ENCODE data around the gene C6orf15.
"Not testable (repeated sequence)": the region's sequence is repeated elsewhere in the genome, so short reads cannot be mapped to it uniquely, and the experiment has no call there.

The C6orf15 gene

GRCh38 chr6:31098449-31098938 is 13.9 kb downstream of the C6orf15 start:
- no peak for DNase-seq

GRCh38 chr6:31096656-31097055 is 15.7 kb downstream of the C6orf15 start:
- no peak for DNase-seq

GRCh38 chr6:31096215-31096614 is 16.2 kb downstream of the C6orf15 start:
- DNase-seq = no peak

- DNase-seq = peak; percentile 24
Measured at GRCh38 chr6:31094389-31094881, 17.9 kb downstream of the C6orf15 start.

GRCh38 chr6:31092769-31093505 is 19.4 kb downstream of the C6orf15 start:
- no peak for DNase-seq

GRCh38 chr6:31092238-31092637 is 20.1 kb downstream of the C6orf15 start:
- no peak for DNase-seq

- DNase-seq = no peak
Measured at GRCh38 chr6:31091680-31092079, 20.7 kb downstream of the C6orf15 start.

- no peak for DNase-seq
Measured at GRCh38 chr6:31090973-31091364, 21.4 kb downstream of the C6orf15 start.

- DNase-seq = no peak
Measured at GRCh38 chr6:31090275-31090972, 22.0 kb downstream of the C6orf15 start.

GRCh38 chr6:31087494-31088089 is 24.8 kb downstream of the C6orf15 start:
- DNase-seq = peak; percentile 79

GRCh38 chr6:31086788-31087440 is 25.5 kb downstream of the C6orf15 start:
- no peak for DNase-seq

- DNase-seq = peak; percentile 30
Measured at GRCh38 chr6:31083742-31084354, 28.5 kb downstream of the C6orf15 start.

GRCh38 chr6:31081872-31082271 is 30.5 kb downstream of the C6orf15 start:
- no peak for DNase-seq

GRCh38 chr6:31079656-31080261 is 32.6 kb downstream of the C6orf15 start:
- DNase-seq = peak; percentile 67

GRCh38 chr6:31076611-31077010 is 35.8 kb downstream of the C6orf15 start:
- DNase-seq = no peak

GRCh38 chr6:31075528-31075927 is 36.8 kb downstream of the C6orf15 start:
- DNase-seq = no peak

GRCh38 chr6:31074401-31074800 is 38.0 kb downstream of the C6orf15 start:
- no peak for DNase-seq

- DNase-seq = no peak
Measured at GRCh38 chr6:31070711-31071197, 41.6 kb downstream of the C6orf15 start.

- DNase-seq = peak; percentile 62
Measured at GRCh38 chr6:31068669-31069340, 43.6 kb downstream of the C6orf15 start.

GRCh38 chr6:31067891-31068668 is 44.3 kb downstream of the C6orf15 start:
- DNase-seq = not testable (repeated sequence)

GRCh38 chr6:31067028-31067427 is 45.3 kb downstream of the C6orf15 start:
- DNase-seq = not testable (repeated sequence)
